T-cell (primary cell): ENCODE results near the gene CYB5A. TPM values are rescaled to one million over a fixed set of nuclear protein-coding genes. Genes with fewer than 3 reads are reported as not detected.

Experiments
- ATAC-seq, 4 experiments: fragments of 200-7000 bp in 3 of 4; fragments of 150-1000 bp in 1 of 4; cut with Tn5 transposase; replicated peaks in 1 of 4; 1 replicate in 3 of 4; 2 replicates in 1 of 4; pipeline ENCODE4 v1.10.0; 2021; ENCODE audit warnings: moderate library complexity in 3 of 4, mild to moderate bottlenecking in 2 of 4, moderate number of reproducible peaks in 1 of 4
- CTCF ChIA-PET, 2 donors: fragments of 300-600 bp; sonication (Branson Sonifier 250); formaldehyde crosslinking; loops; one replicate each; lab custom pipeline; 2022; ENCODE audit warnings: antibody characterized with exemption in 2 of 2; lab: Charles Lee
- POLR2A ChIA-PET, 2 donors: fragments of 300-600 bp; sonication (Branson Sonifier 250); formaldehyde crosslinking; loops; one replicate each; lab custom pipeline; 2022; ENCODE audit warnings: antibody characterized with exemption in 2 of 2; lab: Charles Lee
- DNase-seq, 35 experiments: peaks; one replicate each; pipeline versions ENCODE4 v3.0.0 to v3.0.0-alpha.2; 2013 to 2023
- H3K27ac ChIP-seq: one replicate; pipeline ENCODE4 v1.5.1; 2013; ENCODE audit warnings: low read length
- H3K27me3 ChIP-seq, 2 experiments: replicated peaks in 1 of 2; 1 replicate in 1 of 2; 2 replicates in 1 of 2; pipeline versions ENCODE4 v1.6.1 to v1.7.0; 2013; ENCODE audit warnings: low read length in 1 of 2, mixed read lengths in 1 of 2; ENCODE audit not compliant: control insufficient read depth in 2 of 2, insufficient read depth in 2 of 2; ENCODE audit errors: extremely low read depth in 1 of 2
- H3K36me3 ChIP-seq, 2 donors: 1 replicate in 1 of 2; 2 replicates in 1 of 2; pipeline versions ENCODE4 v1.6.1 to v1.7.0; 2013; ENCODE audit warnings: low read length in 1 of 2; ENCODE audit not compliant: control insufficient read depth in 2 of 2, insufficient read depth in 1 of 2; ENCODE audit errors: extremely low read depth in 1 of 2
- H3K4me1 ChIP-seq, 2 experiments: 1 replicate in 1 of 2; 2 replicates in 1 of 2; pipeline versions ENCODE4 v1.6.1 to v1.7.0; 2013; ENCODE audit warnings: low read length in 2 of 2, mixed read lengths in 1 of 2; ENCODE audit not compliant: insufficient read depth in 2 of 2, control insufficient read depth in 1 of 2; ENCODE audit errors: extremely low read depth in 1 of 2
- H3K4me3 ChIP-seq, 2 donors: 1 replicate in 1 of 2; 2 replicates in 1 of 2; pipeline versions ENCODE4 v1.5.1 to v1.7.0; 2013; ENCODE audit warnings: mild to moderate bottlenecking in 2 of 2, low read length in 1 of 2, moderate library complexity in 1 of 2; ENCODE audit not compliant: control insufficient read depth in 1 of 2; ENCODE audit errors: extremely low read depth in 1 of 2
- H3K9me3 ChIP-seq: 2 replicates; pipeline ENCODE4 v1.7.0; 2013
- H3K27ac Mint-ChIP-seq, 2 donors: one replicate each; pipeline ENCODE4 v1.8.0; 2020 to 2021; ENCODE audit warnings: mild to moderate bottlenecking in 2 of 2, mixed read lengths in 2 of 2
- H3K27me3 Mint-ChIP-seq, 2 donors: one replicate each; pipeline ENCODE4 v1.8.0; 2021 to 2022; ENCODE audit warnings: mixed read lengths in 2 of 2
- H3K36me3 Mint-ChIP-seq: one replicate; pipeline ENCODE4 v1.8.0; 2021; ENCODE audit warnings: mixed read lengths
- H3K4me1 Mint-ChIP-seq, 3 donors: one replicate each; pipeline ENCODE4 v1.8.0; 2020 to 2022; ENCODE audit warnings: mixed read lengths in 3 of 3, mild to moderate bottlenecking in 1 of 3
- H3K4me3 Mint-ChIP-seq, 3 donors: one replicate each; pipeline ENCODE4 v1.8.0; 2020 to 2022; ENCODE audit warnings: mild to moderate bottlenecking in 3 of 3, mixed read lengths in 3 of 3, moderate library complexity in 3 of 3
- H3K9me3 Mint-ChIP-seq, 3 donors: one replicate each; pipeline ENCODE4 v1.8.0; 2020 to 2022; ENCODE audit warnings: mixed read lengths in 3 of 3
- WGBS: methylation state at CpG from one replicate; pipeline ENCODE4 v1.1.5; 2013; ENCODE audit warnings: missing lambda C conversion rate; ENCODE audit not compliant: insufficient coverage; 5-methylcytosine and 5-hydroxymethylcytosine counted together
- total RNA-seq, 35 experiments: library from RNA in 6 of 35; stranded (reverse) in 6 of 35; fragments of 120-200 nt in 1 of 35; gene quantifications; one replicate each; pipeline versions ENCODE4 v1.2.1 to v1.2.4 and lab custom pipeline; 2013 to 2026

The CYB5A gene, protein sequence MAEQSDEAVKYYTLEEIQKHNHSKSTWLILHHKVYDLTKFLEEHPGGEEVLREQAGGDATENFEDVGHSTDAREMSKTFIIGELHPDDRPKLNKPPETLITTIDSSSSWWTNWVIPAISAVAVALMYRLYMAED
- 10 to 100 TPM; 14.4 to 28.8 (median 25.1) TPM for total RNA-seq
- 21.5 TPM for total RNA-seq (2013)
- total RNA-seq (lab: John Stamatoyannopoulos, UW) = 6.1 to 30.4 (median 11.5) reads per million in 29 experiments

DNA sequence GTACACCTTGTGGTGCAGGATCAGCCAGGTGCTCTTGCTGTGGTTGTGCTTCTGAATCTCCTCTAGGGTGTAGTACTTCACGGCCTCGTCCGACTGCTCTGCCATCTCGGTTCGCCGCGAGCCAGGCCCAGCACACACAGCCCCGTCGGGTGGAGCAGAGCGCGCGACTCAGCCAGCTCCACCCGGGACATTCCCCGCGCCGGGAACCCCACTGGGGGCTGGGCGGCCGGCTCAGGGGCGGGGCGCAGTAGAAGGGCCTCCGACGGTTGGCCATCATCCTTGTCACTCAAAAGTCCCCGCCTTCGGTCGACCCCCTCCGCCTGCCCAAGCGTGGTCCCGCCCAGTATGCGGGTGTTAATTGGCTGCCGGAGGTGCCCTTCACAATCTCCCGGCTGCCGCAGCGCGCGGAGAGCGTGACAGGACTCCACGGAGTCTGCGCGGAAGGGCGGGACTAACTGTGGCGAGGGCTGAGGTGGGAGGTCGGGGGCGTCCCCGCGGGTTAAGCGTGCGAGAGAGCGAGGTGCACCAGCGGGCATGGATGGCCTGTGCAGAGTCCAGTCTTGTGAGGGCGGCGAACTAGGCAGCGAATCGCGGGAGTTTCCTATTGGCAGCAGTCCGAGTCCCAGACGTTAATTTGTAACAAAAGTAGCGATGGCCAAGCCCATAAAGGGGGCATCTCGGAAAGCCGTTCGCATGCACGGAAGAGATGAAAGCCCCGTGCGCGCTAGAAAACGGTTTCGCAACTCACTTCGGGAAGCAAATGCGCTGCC is at the start of gene CYB5A:
TSS of gene CYB5A (minus strand) at position 193 of the 770 bp plus-strand sequence. CDS start at position 105, 88 bp downstream.
- Mint-ChIP-seq H3K27ac (peak within 1 kb of the TSS; percentile 58 to 87), H3K4me1 (peaks cover 14 to 21% (median 16%) of the 10 kb centered on the region in 3 donors), H3K36me3 (no peaks in the 10 kb centered on the region), H3K9me3 (no peaks in the 10 kb centered on the region), H3K4me3 (peak within 1 kb of the TSS in 1 of 3 donors; percentile 83), H3K27me3 (no peaks in the 10 kb centered on the region)
- Histone ChIP-seq H3K4me1 (peaks cover 2 to 19% of the 10 kb centered on the region in 2 experiments), H3K9me3 (no peaks in the 10 kb centered on the region), H3K4me3 (peak within 1 kb of the TSS; percentile 90 to 98), H3K27ac (peak within 1 kb of the TSS; percentile 60), H3K27me3 (peaks cover 0 to 3% of the 10 kb centered on the region in 2 experiments), H3K36me3 (no peaks in the 10 kb centered on the region)
- ATAC-seq (peak; percentile 96 to 99 (median 97)), DNase-seq (peak; percentile 94 to 100 (median 98))
- under 1% methylated on average over 68 of the region's 68 CpGs for WGBS
- POLR2A ChIA-PET = interaction anchor here in 1 of 2 donors (0.6 kb wide), 1 partner anchor 81 kb away, joined by 5 read pairs; no protein-coding TSS in a partner anchor
- CTCF ChIA-PET = no interaction called here

- Mint-ChIP-seq H3K9me3 (no peaks in the 10 kb centered on the region), H3K4me3 (no peak overlapping the region), H3K27ac (no peak overlapping the region), H3K27me3 (peaks cover 2 to 5% of the 10 kb centered on the region in 2 donors), H3K36me3 (no peaks in the 10 kb centered on the region), H3K4me1 (peaks cover 0 to 6% (median 0%) of the 10 kb centered on the region in 3 donors)
- DNase-seq = no peak
- H3K4me1 ChIP-seq = no peaks in the 10 kb centered on the region
- ChIA-PET CTCF (no interaction called here), POLR2A (no interaction called here)
- peaks cover 0 to 4% of the 10 kb centered on the region in 2 experiments for H3K27me3 ChIP-seq
- no peaks in the 10 kb centered on the region for H3K9me3 ChIP-seq
- H3K27ac ChIP-seq = no peak overlapping the region
- no peak for ATAC-seq
- no CpG with 5 or more reads among the region's 1 CpG for WGBS
- no peak overlapping the region for H3K4me3 ChIP-seq
- H3K36me3 ChIP-seq = no peaks in the 10 kb centered on the region
Observed at GRCh38 chr18:74337912-74338309, 46.1 kb upstream of the CYB5A start.

- Mint-ChIP-seq H3K27me3 (peaks cover 1 to 5% of the 10 kb centered on the region in 2 donors), H3K36me3 (no peaks in the 10 kb centered on the region), H3K9me3 (no peaks in the 10 kb centered on the region), H3K4me1 (peaks cover 0 to 5% (median 0%) of the 10 kb centered on the region in 3 donors), H3K4me3 (no peak overlapping the region), H3K27ac (no peak overlapping the region)
- ChIA-PET CTCF (no interaction called here), POLR2A (no interaction called here)
- no peaks in the 10 kb centered on the region for H3K9me3 ChIP-seq
- peaks cover 0 to 4% of the 10 kb centered on the region in 2 experiments for H3K27me3 ChIP-seq
- WGBS = 75% methylated on average over 2 of the region's 5 CpGs
- no peaks in the 10 kb centered on the region for H3K36me3 ChIP-seq
- DNase-seq (no peak), ATAC-seq (no peak)
- H3K27ac ChIP-seq = no peak overlapping the region
- H3K4me3 ChIP-seq = no peak overlapping the region
- H3K4me1 ChIP-seq = no peaks in the 10 kb centered on the region
Observed at GRCh38 chr18:74337155-74337911, 45.6 kb upstream of the CYB5A start.

DNA sequence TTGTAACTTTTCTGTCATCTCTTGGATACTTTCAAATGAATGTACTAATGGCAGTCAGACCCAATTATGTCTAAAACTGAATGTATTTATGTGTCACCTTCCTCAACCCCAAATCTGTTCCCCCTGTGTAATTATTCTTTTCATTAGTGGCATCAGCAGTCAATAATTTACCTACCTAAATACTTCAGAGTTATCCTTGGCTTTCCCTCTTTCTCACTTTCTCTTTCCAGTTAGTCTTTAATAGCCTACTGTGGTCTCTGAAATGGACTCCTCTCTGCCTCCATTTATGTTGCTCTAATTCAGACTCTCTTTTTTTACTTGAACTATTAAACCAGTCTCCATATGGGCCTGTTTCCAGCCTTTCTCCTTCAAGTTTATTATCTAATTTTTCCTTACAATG is 44.9 kb upstream of the CYB5A start:
- Histone ChIP-seq H3K4me1 (no peaks in the 10 kb centered on the region), H3K27ac (no peak overlapping the region), H3K9me3 (no peaks in the 10 kb centered on the region), H3K27me3 (peaks cover 0 to 8% of the 10 kb centered on the region in 2 experiments), H3K4me3 (no peak overlapping the region), H3K36me3 (no peaks in the 10 kb centered on the region)
- ATAC-seq = no peak
- no peaks in the 10 kb centered on the region for H3K36me3 Mint-ChIP-seq
- ChIA-PET POLR2A (no interaction called here), CTCF (no interaction called here)
- no peaks in the 10 kb centered on the region for H3K9me3 Mint-ChIP-seq
- peaks cover 0 to 5% of the 10 kb centered on the region in 2 donors for H3K27me3 Mint-ChIP-seq
- no peak overlapping the region for H3K4me3 Mint-ChIP-seq
- H3K4me1 Mint-ChIP-seq = peaks cover 0 to 4% (median 0%) of the 10 kb centered on the region in 3 donors
- no peak for DNase-seq
- H3K27ac Mint-ChIP-seq = no peak overlapping the region

DNA sequence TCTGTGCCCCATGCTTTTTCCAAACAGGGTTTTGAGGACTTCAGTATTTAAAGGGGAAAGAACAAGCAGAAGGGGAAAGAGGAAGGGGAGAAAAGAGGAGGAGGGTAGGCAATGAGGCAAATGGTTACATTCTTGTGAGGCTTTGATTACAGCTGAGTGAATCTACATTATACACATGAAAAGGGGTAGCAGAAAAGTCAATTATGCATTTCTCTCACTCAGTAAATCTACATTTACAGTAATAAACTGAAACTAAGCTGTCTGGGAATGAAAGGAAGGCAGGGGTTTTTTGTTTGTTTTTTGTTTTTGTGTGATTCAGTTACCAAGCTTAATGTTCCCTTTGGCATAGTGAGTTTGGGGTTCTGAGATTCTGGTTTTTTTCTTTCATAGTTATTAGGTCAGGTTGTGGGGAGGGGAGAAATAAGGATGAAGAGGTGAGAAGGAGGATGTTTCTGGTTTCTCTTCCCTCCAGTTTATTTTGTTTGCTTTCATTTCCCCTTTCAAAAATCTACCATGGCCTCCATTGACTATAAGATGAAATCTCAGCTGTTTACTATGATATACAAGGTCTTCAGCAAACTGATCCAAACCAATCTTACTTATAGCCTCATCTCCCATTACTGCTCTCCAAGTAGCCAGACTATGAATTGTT is 42.6 kb upstream of the CYB5A start:
- ChIA-PET CTCF (no interaction called here), POLR2A (interaction anchor here in 1 of 2 donors (0.7 kb wide), 1 partner anchor 14 kb away, joined by 3 read pairs; no protein-coding TSS in a partner anchor)
- ATAC-seq (no peak), DNase-seq (no peak)
- peaks cover 3 to 9% of the 10 kb centered on the region in 2 donors for H3K27me3 Mint-ChIP-seq
- no peaks in the 10 kb centered on the region for H3K36me3 Mint-ChIP-seq
- H3K9me3 ChIP-seq = no peaks in the 10 kb centered on the region
- no peak overlapping the region for H3K27ac ChIP-seq
- H3K27me3 ChIP-seq = peaks cover 0 to 4% of the 10 kb centered on the region in 2 experiments
- no peaks in the 10 kb centered on the region for H3K36me3 ChIP-seq
- H3K4me3 ChIP-seq = no peak overlapping the region
- no peaks in the 10 kb centered on the region for H3K9me3 Mint-ChIP-seq
- H3K4me1 Mint-ChIP-seq = peaks cover 0 to 4% (median 0%) of the 10 kb centered on the region in 3 donors
- H3K4me3 Mint-ChIP-seq = no peak overlapping the region
- no peak overlapping the region for H3K27ac Mint-ChIP-seq
- H3K4me1 ChIP-seq = no peaks in the 10 kb centered on the region

- Histone ChIP-seq H3K27me3 (peaks cover 0 to 4% of the 10 kb centered on the region in 2 experiments), H3K9me3 (no peaks in the 10 kb centered on the region), H3K4me3 (no peak overlapping the region), H3K4me1 (no peaks in the 10 kb centered on the region), H3K27ac (no peak overlapping the region), H3K36me3 (no peaks in the 10 kb centered on the region)
- Mint-ChIP-seq H3K27me3 (peaks cover 3 to 9% of the 10 kb centered on the region in 2 donors), H3K36me3 (no peaks in the 10 kb centered on the region), H3K9me3 (no peaks in the 10 kb centered on the region), H3K27ac (no peak overlapping the region), H3K4me3 (no peak overlapping the region), H3K4me1 (peaks cover 0 to 4% (median 0%) of the 10 kb centered on the region in 3 donors)
- CTCF ChIA-PET = interaction anchor here in 1 of 2 donors (0.9 kb wide), 1 partner anchor 9 kb away, joined by 3 read pairs; no protein-coding TSS in a partner anchor
- ATAC-seq (no peak), DNase-seq (no peak)
- POLR2A ChIA-PET = no interaction called here
- no CpG with 5 or more reads among the region's 1 CpG for WGBS
Observed at GRCh38 chr18:74333091-74333490, 41.3 kb upstream of the CYB5A start.
